Tibial nerve (tissue), 4 donors: ENCODE data around the gene PGPEP1. TPM values are rescaled to one million over a fixed set of nuclear protein-coding genes. Genes with fewer than 3 reads are reported as not detected.

ENCODE experiments used
- DNase-seq, 2 donors: peaks; one replicate each; pipeline ENCODE4 v3.0.0-alpha.2; 2019; ENCODE audit warnings: low spot score in 2 of 2
- H3K27ac ChIP-seq, 4 donors: fragments of 200-600 bp; sonication (generic) in 3 of 4; one replicate each; pipeline ENCODE4 v1.5.1; 2017 to 2019; ENCODE audit warnings: mild to moderate bottlenecking in 1 of 4
- H3K27me3 ChIP-seq, 2 donors: fragments of 200-600 bp; sonication (generic) in 1 of 2; one replicate each; pipeline versions ENCODE4 v1.5.1 to v1.6.0; 2017 to 2019
- H3K36me3 ChIP-seq, 3 donors: fragments of 200-600 bp; sonication (generic); one replicate each; pipeline ENCODE4 v1.5.1; 2018 to 2019
- H3K4me1 ChIP-seq, 4 donors: fragments of 200-600 bp; sonication (generic) in 3 of 4; one replicate each; pipeline ENCODE4 v1.5.1; 2017 to 2019
- H3K4me3 ChIP-seq, 4 donors: fragments of 200-600 bp; sonication (generic) in 3 of 4; one replicate each; pipeline ENCODE4 v1.5.1; 2017 to 2019; ENCODE audit warnings: mild to moderate bottlenecking in 1 of 4, moderate library complexity in 1 of 4
- H3K9me3 ChIP-seq, 4 donors: fragments of 200-600 bp; sonication (generic) in 3 of 4; one replicate each; pipeline ENCODE4 v1.5.1; 2017 to 2019
- CTCF ChIP-seq, 5 experiments: fragments of 200-600 bp in 3 of 5; fragments of 450-650 bp in 2 of 5; sonication (generic) in 3 of 5; IDR thresholded peaks; one replicate each; pipeline ENCODE4 v1.5.1; 2016 to 2019; ENCODE audit warnings: antibody characterized with exemption in 5 of 5, mild to moderate bottlenecking in 3 of 5, moderate library complexity in 2 of 5
- EP300 ChIP-seq, 2 donors: sonication (generic); formaldehyde crosslinking; IDR thresholded peaks; one replicate each; pipeline ENCODE4 v1.6.1; 2017; ENCODE audit warnings: antibody characterized with exemption in 2 of 2, mild to moderate bottlenecking in 1 of 2
- POLR2A ChIP-seq, 2 donors: fragments of 450-650 bp; IDR thresholded peaks; one replicate each; pipeline ENCODE4 v1.6.1; 2017; ENCODE audit warnings: antibody characterized with exemption in 2 of 2, mild to moderate bottlenecking in 2 of 2, moderate library complexity in 2 of 2
- WGBS, 2 donors: methylation state at CpG; one replicate each; pipeline ENCODE4 v1.1.5; 2018; 5-methylcytosine and 5-hydroxymethylcytosine counted together
- total RNA-seq, 4 donors: library from RNA; depleted of rRNA; stranded (reverse); fragments of >200 nt; gene quantifications; one replicate each; pipeline ENCODE4 v1.1.0, GENCODE V29; 2016

PGPEP1 gene
- total RNA-seq, 4 donors from 2014 or later, result 15.9 to 27.9 (median 20.1) TPM

- no peak for DNase-seq
Observed at GRCh38 chr19:18319591-18320135, 20.7 kb upstream of the PGPEP1 start.

GRCh38 chr19:18320865-18321733 lies 19.3 kb upstream of the PGPEP1 start:
- H3K36me3 ChIP-seq, result no peaks in the 10 kb centered on the region
- H3K4me1 ChIP-seq, result peaks cover 0 to 65% (median 28%) of the 10 kb centered on the region in 4 donors
- no peaks in the 10 kb centered on the region for H3K9me3 ChIP-seq
- no peak for TF ChIP-seq CTCF (IDR thresholded peaks at IDR 0.05)
- no peak for TF ChIP-seq POLR2A (IDR thresholded peaks at IDR 0.05)
- TF ChIP-seq EP300 (IDR thresholded peaks at IDR 0.05), result no peak
- WGBS, 2 donors, result 67 to 69% methylated on average over 14 of the region's 14 CpGs
- H3K4me3 ChIP-seq, result no peak overlapping the region
- DNase-seq, result no peak
- no peaks in the 10 kb centered on the region for H3K27me3 ChIP-seq
- H3K27ac ChIP-seq, result peak overlapping the region in 3 of 4 donors; percentile 87 to 92 (median 89)

More at GRCh38 chr19:18319591-18320135, 20.7 kb upstream of the PGPEP1 start:
- Histone ChIP-seq H3K27me3 (no peaks in the 10 kb centered on the region), H3K9me3 (no peaks in the 10 kb centered on the region), H3K27ac (peak overlapping the region in 2 of 4 donors; percentile 87 to 89), H3K4me1 (peaks cover 0 to 65% (median 28%) of the 10 kb centered on the region in 4 donors), H3K36me3 (peaks cover 0 to 8% (median 0%) of the 10 kb centered on the region in 3 donors), H3K4me3 (no peak overlapping the region)
- TF ChIP-seq POLR2A (IDR thresholded peaks at IDR 0.05) (no peak), EP300 (IDR thresholded peaks at IDR 0.05) (no peak), CTCF (IDR thresholded peaks at IDR 0.05) (no peak)
- 83 to 85% methylated on average over 7 of the region's 7 CpGs for WGBS, 2 donors

- TF ChIP-seq POLR2A (IDR thresholded peaks at IDR 0.05) (no peak), CTCF (IDR thresholded peaks at IDR 0.05) (no peak), EP300 (IDR thresholded peaks at IDR 0.05) (no peak)
- DNase-seq, result no peak
- Histone ChIP-seq H3K27me3 (no peaks in the 10 kb centered on the region), H3K4me1 (peaks cover 0 to 65% (median 28%) of the 10 kb centered on the region in 4 donors), H3K27ac (peak overlapping the region in 3 of 4 donors; percentile 87 to 92 (median 89)), H3K4me3 (peak overlapping the region in 2 of 4 donors; percentile 74 to 90), H3K36me3 (no peaks in the 10 kb centered on the region), H3K9me3 (no peaks in the 10 kb centered on the region)
- 20 to 22% methylated on average over 9 of the region's 9 CpGs for WGBS, 2 donors
Observed at GRCh38 chr19:18321734-18322102, 18.7 kb upstream of the PGPEP1 start.

- WGBS, 2 donors, result 1 to 2% methylated on average over 7 of the region's 7 CpGs
- DNase-seq, result no peak
- Histone ChIP-seq H3K36me3 (no peaks in the 10 kb centered on the region), H3K27ac (peak overlapping the region; percentile 84 to 92 (median 88)), H3K4me1 (peaks cover 0 to 65% (median 28%) of the 10 kb centered on the region in 4 donors), H3K27me3 (no peaks in the 10 kb centered on the region), H3K4me3 (peak overlapping the region; percentile 53 to 90 (median 72)), H3K9me3 (no peaks in the 10 kb centered on the region)
- TF ChIP-seq POLR2A (IDR thresholded peaks at IDR 0.05) (no peak), CTCF (IDR thresholded peaks at IDR 0.05) (no peak), EP300 (IDR thresholded peaks at IDR 0.05) (no peak)
Observed at GRCh38 chr19:18322318-18322758, 18.1 kb upstream of the PGPEP1 start.
